ENCODE results near the gene ACSL6.

ACSL6 gene

DNA sequence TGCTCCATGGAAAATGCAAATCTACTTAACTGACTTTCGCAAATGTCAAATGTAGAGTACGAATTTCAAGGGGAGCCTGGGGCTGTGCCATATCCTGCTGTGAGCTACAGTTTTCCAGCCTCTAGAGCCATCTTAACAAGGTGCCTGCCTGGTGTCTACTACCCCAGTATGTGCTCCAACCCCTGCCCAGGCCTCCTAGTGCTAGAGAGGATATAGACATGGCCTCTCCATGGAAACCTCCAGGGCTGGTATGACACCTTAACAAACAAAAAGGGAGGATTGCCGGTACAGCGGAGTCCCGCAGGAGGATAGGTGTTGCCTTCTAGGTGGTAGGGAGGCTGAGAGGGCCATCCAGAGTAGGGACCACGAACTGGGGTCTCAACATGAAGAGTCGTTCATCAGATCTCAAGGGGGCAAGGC, 35.4 kb upstream of the ACSL6 start:
- DNase-seq (ENCODE audit: low read depth): no peak

DNA sequence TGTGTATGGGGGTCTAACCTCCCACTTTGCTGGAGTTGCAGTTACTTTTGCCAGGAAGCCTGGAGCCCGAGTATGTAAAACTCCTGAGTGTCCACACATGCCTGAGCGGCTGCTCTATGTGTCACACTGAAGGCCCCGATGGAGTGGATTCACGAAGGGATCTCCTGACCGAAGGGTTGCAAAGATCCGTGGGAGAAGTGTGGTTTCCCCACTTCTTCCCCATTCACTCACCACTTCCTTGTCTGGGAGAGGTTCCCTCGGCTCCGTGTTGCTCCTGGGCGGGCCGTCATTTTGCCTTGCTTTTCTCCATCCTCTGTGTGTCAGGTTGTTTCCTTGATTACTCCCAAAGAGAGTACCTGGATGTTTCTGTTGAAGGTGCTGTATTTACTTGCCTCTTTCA, 32.7 kb upstream of the ACSL6 start:
- DNase-seq (ENCODE audit: low read depth): no peak

- DNase-seq (ENCODE audit: low read depth): no peak
Observed at GRCh38 chr5:132037353-132037752, 25.9 kb upstream of the ACSL6 start.

GRCh38 chr5:132033122-132033521, 21.7 kb upstream of the ACSL6 start:
- DNase-seq (ENCODE audit: low read depth): no peak

GRCh38 chr5:132032196-132032595, 20.7 kb upstream of the ACSL6 start:
- DNase-seq (ENCODE audit: low read depth): no peak

DNA sequence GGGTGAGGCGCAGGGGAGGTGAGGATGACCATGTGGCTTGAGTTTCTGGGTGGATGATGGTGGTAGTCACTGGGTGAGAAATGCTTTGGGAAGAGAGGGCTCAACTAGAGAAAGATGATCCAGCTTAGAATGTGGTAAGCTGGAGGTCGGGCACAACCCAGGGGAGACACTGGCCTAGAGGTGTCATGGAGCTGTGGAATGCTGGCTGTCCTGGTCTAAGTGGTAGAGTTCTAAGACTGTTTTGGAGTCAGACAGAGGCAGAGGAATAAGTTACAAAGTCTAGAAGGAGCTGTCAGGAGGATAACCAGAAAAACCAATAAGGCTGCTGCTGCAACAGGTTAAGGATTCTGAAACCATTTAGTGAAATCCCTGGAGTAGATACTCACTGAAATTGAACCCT, 19.2 kb upstream of the ACSL6 start:
- no peak for DNase-seq (ENCODE audit: low read depth)

DNA sequence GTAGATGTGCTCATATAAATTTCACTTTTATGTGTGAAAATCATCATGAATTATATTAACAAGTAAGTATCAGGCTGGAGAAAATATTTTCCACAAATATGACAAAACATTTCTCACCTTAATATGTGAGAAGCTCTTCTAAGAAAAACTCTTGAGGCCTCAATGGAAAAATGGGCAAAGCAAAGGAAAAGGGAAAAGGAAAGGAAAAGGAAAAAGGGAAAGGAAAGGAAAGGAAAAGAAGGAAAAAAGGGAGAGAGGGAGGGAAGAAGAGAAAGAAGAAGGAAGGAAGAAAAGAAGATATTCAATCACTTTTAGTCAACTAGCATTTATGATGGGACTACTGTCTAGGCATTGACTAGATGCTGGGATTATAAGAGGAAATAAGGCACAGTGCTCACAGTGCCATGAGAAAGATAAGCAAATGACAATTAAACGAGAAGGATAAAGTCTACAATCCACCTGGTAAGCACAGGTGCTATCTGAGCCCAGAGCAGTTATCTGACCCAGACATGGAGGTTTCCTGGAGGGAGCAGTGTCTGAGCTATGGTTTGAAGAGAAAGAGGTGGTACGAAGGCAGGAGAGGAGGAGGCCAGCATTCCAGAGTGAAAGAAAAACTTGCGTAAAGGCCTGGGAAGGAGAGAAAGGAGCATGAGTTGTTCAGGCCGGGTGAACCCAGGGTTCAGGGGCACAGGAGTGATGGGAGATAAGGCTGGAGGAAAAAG, 18.3 kb upstream of the ACSL6 start:
- no peak for DNase-seq (ENCODE audit: low read depth)

- no peak for DNase-seq (ENCODE audit: low read depth)
Observed at GRCh38 chr5:132027027-132027426, 15.6 kb upstream of the ACSL6 start.

DNA sequence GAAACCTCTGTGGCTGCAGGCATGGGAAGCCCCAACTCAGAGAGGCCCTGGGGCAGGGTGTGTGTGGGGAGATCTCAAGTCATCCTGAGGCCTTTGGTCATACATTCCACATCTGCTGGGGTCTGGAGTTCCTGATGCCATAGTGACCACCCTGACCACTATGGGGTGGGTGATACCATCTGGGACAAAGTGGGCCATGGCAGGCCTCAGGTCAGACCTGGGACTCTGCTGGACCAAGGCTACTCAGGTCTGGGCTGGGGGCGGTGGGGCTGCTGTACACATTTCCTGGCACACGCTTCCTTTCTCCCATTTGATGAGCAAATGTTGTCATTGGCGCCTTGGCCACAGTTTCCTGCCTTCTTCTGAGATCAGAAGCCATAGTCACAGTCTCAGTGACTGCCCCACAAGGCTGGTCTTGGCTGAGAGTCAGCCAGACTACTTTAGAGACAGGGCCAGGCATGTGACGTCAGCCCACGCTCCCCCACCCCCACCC, 15.1 kb upstream of the ACSL6 start:
- DNase-seq (ENCODE audit: low read depth): no peak

GRCh38 chr5:132025403-132025971, 14.0 kb upstream of the ACSL6 start:
- DNase-seq (ENCODE audit: low read depth): no peak

DNA sequence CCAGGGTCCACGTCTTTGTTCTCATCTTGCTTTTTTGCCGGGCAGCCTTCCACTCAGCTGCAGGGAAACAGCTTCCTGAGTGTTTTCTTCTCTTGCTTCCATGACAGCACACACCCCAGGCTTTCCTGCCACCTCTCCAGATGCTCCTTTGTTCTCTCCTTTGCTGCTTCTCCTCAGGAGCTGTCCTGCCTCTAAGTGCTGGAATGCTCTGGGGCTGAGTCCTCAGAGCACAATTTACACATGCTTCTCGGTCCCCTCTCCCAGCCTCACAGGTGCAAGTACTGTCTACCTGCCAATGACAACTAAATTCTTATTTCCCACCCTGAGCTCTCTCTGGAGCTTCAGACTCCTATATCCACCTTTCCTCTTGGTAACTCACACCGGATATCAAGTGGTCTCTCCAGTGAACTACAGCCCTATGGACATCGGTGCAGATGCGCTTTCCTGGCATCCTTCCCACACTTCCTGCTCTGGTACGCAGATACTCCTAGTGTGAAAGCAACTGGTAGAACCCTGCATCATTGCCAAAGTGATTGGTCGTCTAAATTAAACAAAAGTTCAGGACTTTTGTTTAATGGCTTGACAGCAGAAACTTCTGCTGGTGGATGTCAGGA, 13.4 kb upstream of the ACSL6 start:
- DNase-seq (ENCODE audit: low read depth): no peak

DNA sequence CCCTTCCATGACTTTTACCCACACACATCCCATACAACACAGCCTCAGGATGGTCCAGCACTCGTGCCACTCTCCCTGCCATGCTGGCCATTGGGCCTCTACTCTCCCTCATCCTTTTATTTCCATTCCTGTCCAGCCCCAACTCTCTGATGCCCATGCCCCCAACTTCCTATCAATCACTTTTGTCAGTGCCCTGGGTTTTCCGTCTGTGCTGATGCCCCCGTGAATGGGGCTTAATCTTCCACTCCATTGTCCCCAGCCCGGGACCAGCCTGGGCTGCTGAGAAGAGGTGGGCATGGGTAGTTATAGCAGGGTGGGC, 12.6 kb upstream of the ACSL6 start:
- no peak for DNase-seq (ENCODE audit: low read depth)

DNA sequence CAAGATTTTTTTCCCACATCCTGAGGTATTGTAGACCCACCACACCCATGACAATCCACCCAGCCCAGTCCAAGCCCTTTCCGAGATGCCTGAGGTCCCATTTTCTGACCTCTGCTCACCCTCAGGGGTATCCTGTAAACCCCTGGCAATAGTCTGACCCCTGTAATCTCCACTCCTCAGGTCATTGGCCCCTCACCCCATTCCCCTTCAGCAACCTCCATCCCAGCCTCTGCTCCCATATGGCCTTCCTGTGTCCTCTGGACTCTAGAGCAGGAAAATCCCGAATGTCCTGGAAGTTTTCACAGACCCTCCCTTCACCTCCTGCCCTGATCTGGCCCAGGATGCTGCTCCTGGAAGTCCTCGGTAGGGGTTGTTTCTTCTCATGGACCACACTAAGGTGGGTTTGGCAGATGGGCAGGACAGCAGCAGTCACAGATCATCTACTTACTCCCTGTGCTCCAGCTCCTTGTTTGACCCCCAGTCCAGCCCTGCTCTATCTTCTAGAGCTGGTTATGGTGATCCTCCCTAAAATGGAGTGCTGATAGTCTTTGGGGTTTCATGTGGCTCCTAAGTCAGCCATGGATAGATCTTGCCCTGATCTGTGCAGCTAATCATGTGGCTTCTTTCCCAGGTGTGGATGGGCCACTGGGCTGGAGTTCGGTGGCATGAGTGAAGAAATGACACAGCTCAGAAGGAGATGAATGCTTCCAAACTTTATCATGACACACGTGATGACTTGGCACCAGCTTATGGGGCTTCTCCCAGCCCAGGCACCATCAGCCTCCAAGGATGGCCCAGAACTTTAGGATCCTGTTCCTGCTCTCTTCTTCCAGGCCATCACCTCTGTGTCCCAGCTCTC, 12.0 kb upstream of the ACSL6 start:
- DNase-seq (ENCODE audit: low read depth): no peak

DNA sequence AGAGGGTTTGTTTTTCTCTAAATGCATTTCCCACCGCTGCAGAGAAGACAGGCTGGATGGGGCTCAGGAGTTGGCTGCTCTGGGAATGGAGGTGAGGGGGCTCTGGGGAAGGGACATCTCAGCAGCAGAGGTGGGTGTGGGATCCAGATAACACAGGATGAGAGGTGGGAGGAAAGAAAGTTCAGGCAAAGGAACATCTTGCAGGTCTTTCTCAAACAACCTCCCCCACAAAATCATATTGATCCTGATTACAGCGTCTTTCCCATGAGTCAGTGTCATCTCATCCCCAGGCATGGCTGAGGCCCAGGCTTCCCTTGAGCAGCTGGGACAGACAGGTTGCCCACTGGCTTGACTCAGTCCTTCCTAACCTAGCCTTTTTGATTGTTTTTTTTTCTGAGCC, 11.3 kb upstream of the ACSL6 start:
- DNase-seq (ENCODE audit: low read depth): no peak

DNA sequence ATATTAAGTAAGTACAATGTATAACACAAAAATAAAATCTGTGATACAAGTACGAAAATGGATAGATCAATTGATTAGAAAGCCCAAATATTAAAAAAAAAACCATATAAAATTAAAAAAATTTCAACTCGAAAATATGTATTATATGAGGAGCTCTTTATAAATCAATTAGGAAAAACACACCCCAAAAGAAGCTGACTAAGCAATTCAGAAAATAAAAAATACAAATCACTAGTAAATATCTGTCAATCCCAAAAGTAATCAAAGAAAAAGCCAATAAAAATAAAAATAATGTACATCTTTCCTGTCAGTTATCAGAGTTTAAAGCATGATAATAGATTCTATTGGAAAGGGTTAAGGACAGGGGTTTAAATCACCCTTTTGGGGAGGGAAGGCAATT, 10.2 kb upstream of the ACSL6 start:
- no peak for DNase-seq (ENCODE audit: low read depth)

GRCh38 chr5:132020568-132021339, 9.3 kb upstream of the ACSL6 start:
- no peak for DNase-seq (ENCODE audit: low read depth)

DNA sequence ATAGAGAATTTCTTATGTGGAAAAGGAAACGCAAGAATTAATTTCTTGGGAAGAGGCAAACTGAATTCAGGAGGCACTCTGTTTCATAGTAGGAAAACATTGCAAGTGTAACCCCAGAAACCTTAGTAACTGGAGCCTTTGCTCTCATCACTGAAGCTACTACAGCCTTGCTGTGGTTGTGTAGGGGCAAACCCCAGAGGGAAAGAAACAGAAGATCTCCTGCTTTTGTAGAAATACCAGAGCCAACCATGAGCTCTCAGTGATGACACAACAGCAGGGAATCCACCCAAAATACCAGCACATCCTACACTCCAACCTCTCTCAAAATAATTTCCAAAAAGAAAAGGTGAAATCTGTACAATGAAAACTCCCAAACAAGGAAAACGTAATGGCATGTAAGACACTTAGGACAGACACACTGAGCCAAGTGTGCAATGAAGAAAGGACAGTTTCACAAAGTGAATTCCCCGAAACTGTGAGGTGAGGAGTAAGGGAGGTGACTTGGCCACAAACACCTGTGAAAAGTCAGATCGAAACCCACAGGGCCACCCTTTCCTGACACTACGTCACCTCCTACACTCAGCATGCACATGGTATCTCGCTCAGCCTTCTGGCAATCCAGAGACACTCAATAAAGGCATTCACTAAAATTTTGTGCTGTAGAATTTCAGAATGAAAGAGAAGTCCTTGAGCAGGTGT, 8.5 kb upstream of the ACSL6 start:
- DNase-seq (ENCODE audit: low read depth): no peak

- no peak for DNase-seq (ENCODE audit: low read depth)
Observed at GRCh38 chr5:132019337-132019736, 7.9 kb upstream of the ACSL6 start.

GRCh38 chr5:132017738-132018625, 6.5 kb upstream of the ACSL6 start:
- no peak for DNase-seq (ENCODE audit: low read depth)

GRCh38 chr5:132017316-132017715, 5.9 kb upstream of the ACSL6 start:
- no peak for DNase-seq (ENCODE audit: low read depth)

Data from stimulated activated CD8-positive, alpha-beta memory T cell treated with anti-CD3 and anti-CD28 coated beads, Interleukin-15, amount 100 ng/mL, for 24 hours (primary cell).